HG03135 (cell line): ENCODE results near the gene BIN1.

Experiments used
- ATAC-seq: cut with Tn5 transposase; IDR thresholded peaks from one replicate; pipeline ENCODE4 v1.9.1; 2021; ENCODE audit warnings: mild to moderate bottlenecking, moderate library complexity; ENCODE audit not compliant: unreplicated experiment

Gene BIN1

DNA sequence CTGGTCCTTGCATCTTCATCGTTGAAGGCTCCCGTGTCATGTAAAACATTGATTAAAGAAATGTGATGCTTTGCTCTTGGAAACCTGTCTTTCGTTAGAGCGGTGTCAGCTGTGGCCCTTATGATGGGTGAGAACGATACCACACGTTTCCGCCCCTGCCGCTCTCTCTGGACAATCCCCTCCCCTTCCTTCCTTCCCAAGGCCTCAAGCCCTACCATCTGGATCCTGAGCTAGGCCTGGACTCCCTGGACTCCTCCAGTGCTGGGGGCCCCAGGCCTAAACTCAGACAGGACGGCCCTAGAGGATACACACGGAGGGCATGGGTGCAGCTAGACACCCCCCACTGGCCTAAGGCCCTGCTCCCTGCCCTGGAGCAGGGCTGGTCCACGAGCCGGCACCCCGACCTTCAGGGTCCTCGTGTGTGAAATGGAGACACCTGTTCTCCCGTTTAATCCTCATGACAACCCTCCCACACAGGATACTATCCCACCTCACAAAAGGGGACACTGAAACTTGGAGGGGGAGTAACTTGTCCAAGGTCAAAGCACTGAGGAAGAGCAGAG is 13.2 kb downstream of the BIN1 start:
- no peak for ATAC-seq

- no peak for ATAC-seq
Observed at GRCh38 chr2:127092901-127093516, 13.9 kb downstream of the BIN1 start.

GRCh38 chr2:127092306-127092705 is 14.6 kb downstream of the BIN1 start:
- no peak for ATAC-seq

GRCh38 chr2:127091886-127092285 is 15.1 kb downstream of the BIN1 start:
- no peak for ATAC-seq

- no peak for ATAC-seq
Observed at GRCh38 chr2:127091148-127091547, 15.8 kb downstream of the BIN1 start.

- no peak for ATAC-seq
Observed at GRCh38 chr2:127090281-127091120, 16.5 kb downstream of the BIN1 start.

DNA sequence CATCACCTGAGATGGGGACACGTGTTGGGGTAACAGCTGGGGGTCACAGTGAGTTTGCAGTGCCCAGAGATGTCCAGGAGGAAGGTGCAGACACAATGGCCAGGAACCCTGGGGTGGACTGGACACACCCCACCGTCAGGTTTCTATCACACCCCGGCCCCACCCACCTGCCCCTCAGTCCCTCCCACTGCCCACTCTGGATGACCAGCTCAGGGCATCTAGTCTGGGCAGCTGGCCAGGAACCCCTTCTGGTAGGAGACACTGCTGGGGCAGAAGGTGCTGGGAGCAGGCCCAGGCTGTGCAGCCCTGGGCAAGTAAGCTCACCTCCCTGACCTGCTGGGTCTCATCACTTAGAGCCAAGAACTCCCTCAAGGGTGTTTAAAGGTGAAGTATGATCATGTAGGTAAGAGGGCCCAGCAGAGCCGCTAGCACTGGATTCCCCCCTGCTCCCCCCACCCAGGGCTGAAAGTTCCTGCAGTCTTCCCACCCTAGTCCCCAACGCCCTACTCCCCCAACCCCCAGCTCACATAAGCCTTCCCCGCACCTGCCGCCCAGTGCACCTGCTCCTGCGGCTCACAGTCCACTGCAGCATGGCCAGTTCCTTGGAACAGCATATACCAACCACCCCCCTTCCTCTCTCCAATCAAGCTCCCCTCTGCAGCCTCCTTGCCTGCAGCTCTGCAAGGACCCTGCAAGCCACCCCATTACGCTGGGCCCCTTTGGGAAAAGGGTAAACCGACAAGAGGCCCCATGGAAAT is 17.3 kb downstream of the BIN1 start:
- ATAC-seq, result no peak

DNA sequence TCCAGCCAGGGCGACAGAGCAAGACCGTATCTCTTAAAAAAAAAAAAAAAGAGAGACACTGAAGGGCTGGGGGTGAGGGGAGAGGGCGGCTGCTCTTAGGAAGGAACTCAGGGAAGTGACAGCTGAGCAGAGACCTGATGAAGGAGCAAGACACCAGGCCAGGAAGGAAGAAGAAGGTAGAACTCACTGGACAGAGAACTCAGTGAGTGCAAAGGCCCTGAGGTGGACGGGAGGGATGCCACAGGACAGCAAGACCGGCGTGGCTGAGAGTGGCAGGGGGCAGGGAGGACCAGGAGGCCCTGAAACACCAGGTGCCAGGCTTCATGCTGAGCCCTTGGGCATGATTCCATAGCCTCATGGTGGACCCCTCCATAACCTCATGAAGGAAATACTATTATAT is 18.2 kb downstream of the BIN1 start:
- ATAC-seq, result no peak

DNA sequence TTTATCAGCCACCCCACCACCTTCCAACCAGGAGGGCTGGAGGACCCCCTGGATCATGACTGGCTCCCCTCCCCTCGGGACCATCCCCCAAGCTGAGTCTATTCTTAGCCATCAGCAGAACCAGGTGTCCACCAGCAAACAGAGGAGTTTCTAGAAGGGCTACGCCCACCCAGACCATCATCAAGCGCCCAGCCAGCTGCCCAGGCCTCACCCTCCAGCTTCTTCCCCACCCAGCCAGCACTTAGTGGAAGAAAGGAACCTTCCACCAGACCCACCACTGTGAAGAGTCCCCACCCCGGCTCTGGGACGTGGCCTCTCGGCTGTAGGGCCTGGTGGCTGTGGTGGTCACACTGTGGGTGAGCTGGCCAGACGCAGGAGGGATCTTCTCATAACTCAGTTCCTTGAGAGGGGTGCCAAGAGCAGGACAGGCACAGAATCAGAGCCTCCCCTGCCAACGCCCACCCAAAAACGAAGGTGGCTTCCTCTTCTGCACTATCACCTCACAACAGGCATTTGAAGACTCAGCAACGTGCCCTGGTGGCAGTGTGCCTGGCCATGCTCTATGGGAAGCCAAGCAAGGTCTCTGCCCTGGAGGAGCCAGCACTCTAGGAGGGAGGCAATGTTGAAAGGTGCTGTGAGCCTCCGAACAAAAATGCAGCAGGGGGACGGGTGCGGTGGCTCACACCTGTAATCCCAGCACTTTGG is 19.0 kb downstream of the BIN1 start:
- ATAC-seq, result no peak

- ATAC-seq, result peak; percentile 67
Observed at GRCh38 chr2:127086990-127087790, 19.8 kb downstream of the BIN1 start.

- peak; percentile 20 for ATAC-seq
Observed at GRCh38 chr2:127085317-127085681, 21.7 kb downstream of the BIN1 start.

- ATAC-seq, result peak; percentile 0
Observed at GRCh38 chr2:127084611-127085316, 22.2 kb downstream of the BIN1 start.

GRCh38 chr2:127083819-127084503 is 23.0 kb downstream of the BIN1 start:
- no peak for ATAC-seq

GRCh38 chr2:127082974-127083373 is 24.0 kb downstream of the BIN1 start:
- ATAC-seq, result no peak

DNA sequence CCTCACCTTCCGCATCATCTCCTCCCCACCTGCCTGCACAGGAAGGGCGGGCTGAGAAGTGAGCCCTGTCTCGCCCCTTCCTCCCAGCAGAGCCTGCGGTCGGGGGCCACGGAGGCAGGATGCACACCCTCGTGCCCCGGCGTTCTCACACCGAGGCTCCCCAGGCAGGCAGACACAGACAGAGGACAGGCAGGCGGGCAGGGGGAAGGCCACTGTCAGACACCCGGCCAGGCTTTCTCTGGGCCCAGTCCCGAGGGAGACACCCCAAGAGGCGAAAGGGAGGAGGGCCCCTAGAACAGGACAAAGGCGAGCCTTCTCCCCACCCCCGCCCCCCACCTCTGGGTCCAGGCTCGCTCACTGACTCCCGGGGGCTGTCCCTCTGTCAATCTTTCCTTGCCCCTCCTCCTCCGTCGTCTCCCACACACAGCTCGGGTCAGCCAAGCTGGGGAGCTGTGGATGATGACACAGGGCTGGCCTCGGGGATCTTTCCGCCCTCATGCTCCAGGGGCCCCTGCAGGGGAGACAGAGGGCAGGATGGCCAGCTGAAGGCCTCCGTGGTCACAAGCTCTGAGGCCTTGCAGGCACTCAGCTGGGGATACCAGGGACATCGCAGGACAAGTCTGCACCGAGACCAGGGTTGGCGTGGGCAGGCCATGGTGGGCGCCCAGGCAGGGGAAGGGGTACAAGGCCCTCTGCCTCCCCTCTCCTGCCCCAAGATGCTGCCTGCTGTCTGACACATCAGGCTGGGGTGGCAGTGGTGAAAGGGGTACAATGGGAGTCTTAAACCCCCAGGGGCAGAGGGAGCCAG is 24.9 kb downstream of the BIN1 start:
- peak; percentile 44 for ATAC-seq

DNA sequence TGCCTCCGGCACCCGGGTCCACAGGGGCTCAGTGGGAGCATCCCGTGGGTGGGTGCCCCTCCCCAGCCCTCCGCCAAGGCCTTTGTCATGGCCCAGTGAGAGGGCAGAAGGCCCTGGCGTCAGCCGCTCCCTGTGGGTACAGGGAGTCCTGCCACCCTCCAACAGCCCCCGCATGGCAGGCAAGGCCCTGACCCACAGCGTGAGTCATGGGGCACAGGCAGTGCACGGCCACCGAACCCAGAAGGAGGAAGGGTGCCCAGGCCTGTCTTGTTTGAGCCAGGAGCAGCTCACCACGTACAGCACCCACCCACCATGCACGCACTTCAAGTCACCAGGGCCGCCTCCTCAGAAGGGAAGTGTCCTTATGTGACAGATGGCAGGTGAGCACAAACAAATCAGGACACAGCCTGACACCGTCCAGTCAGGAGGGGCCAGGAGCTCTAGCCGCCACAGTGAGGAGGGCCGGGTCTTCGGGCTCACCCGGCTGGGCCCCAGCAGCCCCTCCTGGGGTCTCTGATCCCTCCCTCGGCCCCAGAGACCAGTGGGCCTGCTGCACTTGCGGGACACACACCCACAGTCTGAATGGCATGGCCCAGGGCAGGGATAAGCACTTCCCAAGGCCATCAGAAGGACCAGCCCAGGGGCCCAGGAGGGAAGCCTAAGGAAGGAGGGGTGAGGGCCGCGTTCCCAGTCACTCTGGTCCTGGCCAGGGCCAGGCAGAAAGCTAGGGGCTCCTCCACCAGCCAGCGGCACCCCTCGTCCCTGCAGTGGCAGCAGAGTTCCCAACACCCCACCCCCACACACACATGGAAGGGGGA is 25.8 kb downstream of the BIN1 start:
- ATAC-seq, result peak; percentile 34
